HepG2 (cell line): Measurements from ENCODE around the gene TNFRSF25. TPM values are rescaled to one million over a fixed set of nuclear protein-coding genes. Genes with fewer than 3 reads are reported as not detected.

Experiments used
- NR2F2 ChIP-seq: IDR thresholded peaks from 2 replicates; pipeline ENCODE4 v1.6.1; 2012; ENCODE audit warnings: low read depth, inconsistent platforms, borderline replicate concordance
- RBFOX2 ChIP-seq: fragments of 200-400 bp; formaldehyde crosslinking; IDR thresholded peaks from 2 replicates; pipeline ENCODE4 v1.6.1; 2017; ENCODE audit warnings: low read depth, mild to moderate bottlenecking, low read length
- TARDBP ChIP-seq: sonication (generic); formaldehyde crosslinking; IDR thresholded peaks from 2 replicates; pipeline ENCODE4 v1.8.0; 2022; ENCODE audit warnings: mild to moderate bottlenecking, missing genetic modification reagents
- TOE1 ChIP-seq: sonication (generic); formaldehyde crosslinking; IDR thresholded peaks from 2 replicates; pipeline ENCODE4 v1.4.0; 2020; ENCODE audit warnings: mild to moderate bottlenecking, missing genetic modification reagents
- ZC3H13 ChIP-seq: sonication (generic); formaldehyde crosslinking; IDR thresholded peaks from 2 replicates; pipeline ENCODE4 v1.8.1; 2023; ENCODE audit warnings: mild to moderate bottlenecking, missing genetic modification reagents, moderate library complexity
- ZFX ChIP-seq: sonication (generic); formaldehyde crosslinking; IDR thresholded peaks from 2 replicates; pipeline ENCODE4 v1.4.0; 2020; ENCODE audit warnings: mild to moderate bottlenecking, low read depth, missing genetic modification reagents, moderate library complexity
- ZNF329 ChIP-seq: sonication (generic); formaldehyde crosslinking; IDR thresholded peaks from 2 replicates; pipeline ENCODE4 v1.9.0; 2021; ENCODE audit warnings: low read depth, mild to moderate bottlenecking, missing genetic modification reagents
- polyA plus RNA-seq, 8 experiments: library from polyadenylated mRNA; depleted of rRNA in 3 of 8; stranded (reverse) in 7 of 8; unstranded in 1 of 8; fragments of >200 nt; fragmentation: Illumina TruSeq in 4 of 8; extraction: Trizol in 4 of 8; gene quantifications; 2 replicates each; pipeline versions ENCODE4 v1.2.1 to v1.2.3, GENCODE V29; 2011 to 2016; ENCODE audit warnings: low read depth in 4 of 8, missing spikeins in 1 of 8, mixed read lengths in 1 of 8; ENCODE audit not compliant: insufficient read depth in 1 of 8
- total RNA-seq, 5 experiments: library from RNA; depleted of rRNA; stranded (reverse); fragments of >200 nt; fragmentation: Illumina TruSeq; extraction: Trizol; gene quantifications; 2 replicates each; pipeline ENCODE4 v1.2.3, GENCODE V29; 2016; ENCODE audit warnings: low read depth in 1 of 5
- TF ChIP-seq, protein P1 (sequence below): sonication (generic); formaldehyde crosslinking; IDR thresholded peaks from 2 replicates; pipeline ENCODE4 v1.5.0; 2020; ENCODE audit warnings: mild to moderate bottlenecking, missing genetic modification reagents, borderline replicate concordance
- TF ChIP-seq, protein P2 (sequence below): sonication (generic); formaldehyde crosslinking; IDR thresholded peaks from 2 replicates; pipeline ENCODE4 v1.4.0; 2020; ENCODE audit warnings: mild to moderate bottlenecking, low read depth, missing genetic modification reagents
- TF ChIP-seq, protein P3 (sequence below): sonication (generic); formaldehyde crosslinking; IDR thresholded peaks from 2 replicates; pipeline ENCODE4 v1.4.0; 2020; ENCODE audit warnings: missing genetic modification reagents
- TF ChIP-seq, protein P4 (sequence below): IDR thresholded peaks from 2 replicates; pipeline ENCODE4 v1.6.1; 2016; ENCODE audit warnings: low read depth, borderline replicate concordance
- TF ChIP-seq, protein P5 (sequence below): sonication (generic); formaldehyde crosslinking; IDR thresholded peaks from 2 replicates; pipeline ENCODE4 v1.4.0; 2020; ENCODE audit warnings: missing genetic modification reagents
- TF ChIP-seq, protein P6 (sequence below): sonication (generic); formaldehyde crosslinking; IDR thresholded peaks from 2 replicates; pipeline ENCODE4 v1.5.1; 2020; ENCODE audit warnings: mild to moderate bottlenecking, missing genetic modification reagents, moderate library complexity

TNFRSF25 gene
- total and polyA plus RNA-seq, 2 of the 13 experiments (the other 11 are each of a cell fraction or from before 2014, with no cell fraction given) = 1.4 to 1.5 TPM

DNA sequence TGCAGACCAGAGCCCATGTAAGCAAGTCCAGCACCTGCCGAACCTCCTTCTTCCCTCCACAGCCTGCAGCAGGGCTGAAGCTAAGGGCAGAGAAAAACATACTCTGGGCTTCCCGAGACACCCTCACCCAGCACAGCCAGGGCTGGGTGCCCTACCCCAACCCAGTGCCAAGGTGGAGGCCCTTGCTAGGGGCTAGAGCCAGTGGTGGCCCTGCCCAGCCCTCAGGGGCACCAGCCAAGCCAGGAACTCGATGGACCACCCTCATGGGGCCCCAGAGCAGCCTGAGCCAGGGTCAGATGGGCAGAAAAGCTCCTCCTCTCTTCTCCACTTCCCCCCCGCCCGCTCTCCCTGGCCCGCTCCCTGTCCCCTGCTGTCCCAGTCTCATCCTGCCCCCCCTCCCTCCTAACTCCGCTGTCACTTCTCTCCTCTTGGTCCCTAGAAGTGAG lies 15.9 kb downstream of the TNFRSF25 start (continued):
- TF ChIP-seq, protein P1, sequence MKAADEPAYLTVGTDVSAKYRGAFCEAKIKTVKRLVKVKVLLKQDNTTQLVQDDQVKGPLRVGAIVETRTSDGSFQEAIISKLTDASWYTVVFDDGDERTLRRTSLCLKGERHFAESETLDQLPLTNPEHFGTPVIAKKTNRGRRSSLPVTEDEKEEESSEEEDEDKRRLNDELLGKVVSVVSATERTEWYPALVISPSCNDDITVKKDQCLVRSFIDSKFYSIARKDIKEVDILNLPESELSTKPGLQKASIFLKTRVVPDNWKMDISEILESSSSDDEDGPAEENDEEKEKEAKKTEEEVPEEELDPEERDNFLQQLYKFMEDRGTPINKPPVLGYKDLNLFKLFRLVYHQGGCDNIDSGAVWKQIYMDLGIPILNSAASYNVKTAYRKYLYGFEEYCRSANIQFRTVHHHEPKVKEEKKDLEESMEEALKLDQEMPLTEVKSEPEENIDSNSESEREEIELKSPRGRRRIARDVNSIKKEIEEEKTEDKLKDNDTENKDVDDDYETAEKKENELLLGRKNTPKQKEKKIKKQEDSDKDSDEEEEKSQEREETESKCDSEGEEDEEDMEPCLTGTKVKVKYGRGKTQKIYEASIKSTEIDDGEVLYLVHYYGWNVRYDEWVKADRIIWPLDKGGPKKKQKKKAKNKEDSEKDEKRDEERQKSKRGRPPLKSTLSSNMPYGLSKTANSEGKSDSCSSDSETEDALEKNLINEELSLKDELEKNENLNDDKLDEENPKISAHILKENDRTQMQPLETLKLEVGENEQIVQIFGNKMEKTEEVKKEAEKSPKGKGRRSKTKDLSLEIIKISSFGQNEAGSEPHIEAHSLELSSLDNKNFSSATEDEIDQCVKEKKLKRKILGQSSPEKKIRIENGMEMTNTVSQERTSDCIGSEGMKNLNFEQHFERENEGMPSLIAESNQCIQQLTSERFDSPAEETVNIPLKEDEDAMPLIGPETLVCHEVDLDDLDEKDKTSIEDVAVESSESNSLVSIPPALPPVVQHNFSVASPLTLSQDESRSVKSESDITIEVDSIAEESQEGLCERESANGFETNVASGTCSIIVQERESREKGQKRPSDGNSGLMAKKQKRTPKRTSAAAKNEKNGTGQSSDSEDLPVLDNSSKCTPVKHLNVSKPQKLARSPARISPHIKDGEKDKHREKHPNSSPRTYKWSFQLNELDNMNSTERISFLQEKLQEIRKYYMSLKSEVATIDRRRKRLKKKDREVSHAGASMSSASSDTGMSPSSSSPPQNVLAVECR = no peak
- TF ChIP-seq, protein P2, sequence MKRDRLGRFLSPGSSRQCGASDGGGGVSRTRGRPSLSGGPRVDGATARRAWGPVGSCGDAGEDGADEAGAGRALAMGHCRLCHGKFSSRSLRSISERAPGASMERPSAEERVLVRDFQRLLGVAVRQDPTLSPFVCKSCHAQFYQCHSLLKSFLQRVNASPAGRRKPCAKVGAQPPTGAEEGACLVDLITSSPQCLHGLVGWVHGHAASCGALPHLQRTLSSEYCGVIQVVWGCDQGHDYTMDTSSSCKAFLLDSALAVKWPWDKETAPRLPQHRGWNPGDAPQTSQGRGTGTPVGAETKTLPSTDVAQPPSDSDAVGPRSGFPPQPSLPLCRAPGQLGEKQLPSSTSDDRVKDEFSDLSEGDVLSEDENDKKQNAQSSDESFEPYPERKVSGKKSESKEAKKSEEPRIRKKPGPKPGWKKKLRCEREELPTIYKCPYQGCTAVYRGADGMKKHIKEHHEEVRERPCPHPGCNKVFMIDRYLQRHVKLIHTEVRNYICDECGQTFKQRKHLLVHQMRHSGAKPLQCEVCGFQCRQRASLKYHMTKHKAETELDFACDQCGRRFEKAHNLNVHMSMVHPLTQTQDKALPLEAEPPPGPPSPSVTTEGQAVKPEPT (CRISPR knock-in tag) = no peak
- TF ChIP-seq, protein P3, sequence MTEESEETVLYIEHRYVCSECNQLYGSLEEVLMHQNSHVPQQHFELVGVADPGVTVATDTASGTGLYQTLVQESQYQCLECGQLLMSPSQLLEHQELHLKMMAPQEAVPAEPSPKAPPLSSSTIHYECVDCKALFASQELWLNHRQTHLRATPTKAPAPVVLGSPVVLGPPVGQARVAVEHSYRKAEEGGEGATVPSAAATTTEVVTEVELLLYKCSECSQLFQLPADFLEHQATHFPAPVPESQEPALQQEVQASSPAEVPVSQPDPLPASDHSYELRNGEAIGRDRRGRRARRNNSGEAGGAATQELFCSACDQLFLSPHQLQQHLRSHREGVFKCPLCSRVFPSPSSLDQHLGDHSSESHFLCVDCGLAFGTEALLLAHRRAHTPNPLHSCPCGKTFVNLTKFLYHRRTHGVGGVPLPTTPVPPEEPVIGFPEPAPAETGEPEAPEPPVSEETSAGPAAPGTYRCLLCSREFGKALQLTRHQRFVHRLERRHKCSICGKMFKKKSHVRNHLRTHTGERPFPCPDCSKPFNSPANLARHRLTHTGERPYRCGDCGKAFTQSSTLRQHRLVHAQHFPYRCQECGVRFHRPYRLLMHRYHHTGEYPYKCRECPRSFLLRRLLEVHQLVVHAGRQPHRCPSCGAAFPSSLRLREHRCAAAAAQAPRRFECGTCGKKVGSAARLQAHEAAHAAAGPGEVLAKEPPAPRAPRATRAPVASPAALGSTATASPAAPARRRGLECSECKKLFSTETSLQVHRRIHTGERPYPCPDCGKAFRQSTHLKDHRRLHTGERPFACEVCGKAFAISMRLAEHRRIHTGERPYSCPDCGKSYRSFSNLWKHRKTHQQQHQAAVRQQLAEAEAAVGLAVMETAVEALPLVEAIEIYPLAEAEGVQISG (CRISPR knock-in tag) = 0 out of 2 replicates have a peak, but pooled peaks have one; percentile 4
- TF ChIP-seq TOE1 (no peak), NR2F2 (no peak), TARDBP (CRISPR knock-in tag) (peak; percentile 46; the same call in 1 of the 2 replicates), ZFX (CRISPR knock-in tag) (0 out of 2 replicates have a peak, but pooled peaks have one; percentile 33), ZC3H13 (CRISPR knock-in tag) (no peak), ZNF329 (CRISPR knock-in tag) (no peak), RBFOX2 (peak; percentile 54)
- TF ChIP-seq, protein P4, sequence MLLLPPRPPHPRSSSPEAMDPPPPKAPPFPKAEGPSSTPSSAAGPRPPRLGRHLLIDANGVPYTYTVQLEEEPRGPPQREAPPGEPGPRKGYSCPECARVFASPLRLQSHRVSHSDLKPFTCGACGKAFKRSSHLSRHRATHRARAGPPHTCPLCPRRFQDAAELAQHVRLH = peak; percentile 41; the same call in 1 of the 2 replicates
- TF ChIP-seq, protein P5, sequence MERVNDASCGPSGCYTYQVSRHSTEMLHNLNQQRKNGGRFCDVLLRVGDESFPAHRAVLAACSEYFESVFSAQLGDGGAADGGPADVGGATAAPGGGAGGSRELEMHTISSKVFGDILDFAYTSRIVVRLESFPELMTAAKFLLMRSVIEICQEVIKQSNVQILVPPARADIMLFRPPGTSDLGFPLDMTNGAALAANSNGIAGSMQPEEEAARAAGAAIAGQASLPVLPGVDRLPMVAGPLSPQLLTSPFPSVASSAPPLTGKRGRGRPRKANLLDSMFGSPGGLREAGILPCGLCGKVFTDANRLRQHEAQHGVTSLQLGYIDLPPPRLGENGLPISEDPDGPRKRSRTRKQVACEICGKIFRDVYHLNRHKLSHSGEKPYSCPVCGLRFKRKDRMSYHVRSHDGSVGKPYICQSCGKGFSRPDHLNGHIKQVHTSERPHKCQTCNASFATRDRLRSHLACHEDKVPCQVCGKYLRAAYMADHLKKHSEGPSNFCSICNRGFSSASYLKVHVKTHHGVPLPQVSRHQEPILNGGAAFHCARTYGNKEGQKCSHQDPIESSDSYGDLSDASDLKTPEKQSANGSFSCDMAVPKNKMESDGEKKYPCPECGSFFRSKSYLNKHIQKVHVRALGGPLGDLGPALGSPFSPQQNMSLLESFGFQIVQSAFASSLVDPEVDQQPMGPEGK (CRISPR knock-in tag) = peak; percentile 61
- TF ChIP-seq, protein P6, sequence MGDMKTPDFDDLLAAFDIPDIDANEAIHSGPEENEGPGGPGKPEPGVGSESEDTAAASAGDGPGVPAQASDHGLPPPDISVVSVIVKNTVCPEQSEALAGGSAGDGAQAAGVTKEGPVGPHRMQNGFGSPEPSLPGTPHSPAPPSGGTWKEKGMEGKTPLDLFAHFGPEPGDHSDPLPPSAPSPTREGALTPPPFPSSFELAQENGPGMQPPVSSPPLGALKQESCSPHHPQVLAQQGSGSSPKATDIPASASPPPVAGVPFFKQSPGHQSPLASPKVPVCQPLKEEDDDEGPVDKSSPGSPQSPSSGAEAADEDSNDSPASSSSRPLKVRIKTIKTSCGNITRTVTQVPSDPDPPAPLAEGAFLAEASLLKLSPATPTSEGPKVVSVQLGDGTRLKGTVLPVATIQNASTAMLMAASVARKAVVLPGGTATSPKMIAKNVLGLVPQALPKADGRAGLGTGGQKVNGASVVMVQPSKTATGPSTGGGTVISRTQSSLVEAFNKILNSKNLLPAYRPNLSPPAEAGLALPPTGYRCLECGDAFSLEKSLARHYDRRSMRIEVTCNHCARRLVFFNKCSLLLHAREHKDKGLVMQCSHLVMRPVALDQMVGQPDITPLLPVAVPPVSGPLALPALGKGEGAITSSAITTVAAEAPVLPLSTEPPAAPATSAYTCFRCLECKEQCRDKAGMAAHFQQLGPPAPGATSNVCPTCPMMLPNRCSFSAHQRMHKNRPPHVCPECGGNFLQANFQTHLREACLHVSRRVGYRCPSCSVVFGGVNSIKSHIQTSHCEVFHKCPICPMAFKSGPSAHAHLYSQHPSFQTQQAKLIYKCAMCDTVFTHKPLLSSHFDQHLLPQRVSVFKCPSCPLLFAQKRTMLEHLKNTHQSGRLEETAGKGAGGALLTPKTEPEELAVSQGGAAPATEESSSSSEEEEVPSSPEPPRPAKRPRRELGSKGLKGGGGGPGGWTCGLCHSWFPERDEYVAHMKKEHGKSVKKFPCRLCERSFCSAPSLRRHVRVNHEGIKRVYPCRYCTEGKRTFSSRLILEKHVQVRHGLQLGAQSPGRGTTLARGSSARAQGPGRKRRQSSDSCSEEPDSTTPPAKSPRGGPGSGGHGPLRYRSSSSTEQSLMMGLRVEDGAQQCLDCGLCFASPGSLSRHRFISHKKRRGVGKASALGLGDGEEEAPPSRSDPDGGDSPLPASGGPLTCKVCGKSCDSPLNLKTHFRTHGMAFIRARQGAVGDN (CRISPR knock-in tag) = peak; percentile 71
